ENCODE results near the gene C7orf57. TPM values are rescaled to one million over a fixed set of nuclear protein-coding genes. Genes with fewer than 3 reads are reported as not detected.
"Not testable (repeated sequence)": the region's sequence is repeated elsewhere in the genome, so short reads cannot be mapped to it uniquely, and the experiment has no call there.

The C7orf57 gene
- polyA plus RNA-seq, 10 donors, result 0.08 to 0.36 (median 0.22) TPM; not detected in 2

DNA sequence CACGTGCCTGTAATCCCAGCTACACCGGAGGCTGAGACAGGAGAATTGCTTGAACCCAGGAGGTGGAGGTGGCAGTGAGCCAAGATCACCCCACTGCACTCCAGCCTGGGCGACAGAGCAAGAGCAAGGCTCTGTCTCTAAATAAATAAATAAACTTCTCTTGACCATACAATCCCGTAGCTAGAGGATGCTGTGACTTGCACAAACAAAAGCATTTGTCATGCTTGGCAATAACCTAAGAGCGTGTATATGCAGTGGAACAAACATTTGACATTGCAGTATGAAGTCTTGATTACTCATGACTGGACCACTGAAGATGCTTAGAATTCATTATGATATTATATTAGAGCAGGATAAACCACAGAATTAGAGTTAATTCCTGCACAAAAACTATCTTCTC, 1.4 kb upstream of the C7orf57 start:
- no peak for DNase-seq

DNA sequence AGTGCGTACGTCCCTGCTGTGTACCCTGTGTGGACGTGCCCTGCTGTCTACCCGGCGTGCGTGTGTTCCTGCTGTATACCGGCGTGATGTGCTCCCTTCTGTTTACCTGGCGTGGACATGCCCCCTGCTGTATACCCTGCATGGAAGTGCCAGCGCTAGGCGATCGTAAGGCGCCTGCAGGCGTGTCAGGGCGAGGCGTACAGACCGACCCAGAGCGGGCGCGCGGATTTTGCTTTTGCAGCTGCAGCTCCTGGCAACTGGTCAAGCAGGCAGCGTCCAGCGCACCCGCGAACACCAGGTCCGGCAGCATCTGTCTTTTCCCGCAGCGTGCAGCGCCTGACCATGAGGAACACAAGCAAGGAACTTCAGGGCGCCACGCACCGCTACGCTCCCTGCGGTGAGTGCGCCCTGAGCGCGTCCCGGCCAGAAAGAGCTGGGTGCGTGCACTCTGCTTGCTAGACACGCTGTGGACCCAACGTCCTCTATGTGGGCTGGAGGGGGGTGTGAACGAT, 680 bp downstream of the C7orf57 start:
- peak in 2 of 3 donors; percentile 58 to 73 for DNase-seq

DNA sequence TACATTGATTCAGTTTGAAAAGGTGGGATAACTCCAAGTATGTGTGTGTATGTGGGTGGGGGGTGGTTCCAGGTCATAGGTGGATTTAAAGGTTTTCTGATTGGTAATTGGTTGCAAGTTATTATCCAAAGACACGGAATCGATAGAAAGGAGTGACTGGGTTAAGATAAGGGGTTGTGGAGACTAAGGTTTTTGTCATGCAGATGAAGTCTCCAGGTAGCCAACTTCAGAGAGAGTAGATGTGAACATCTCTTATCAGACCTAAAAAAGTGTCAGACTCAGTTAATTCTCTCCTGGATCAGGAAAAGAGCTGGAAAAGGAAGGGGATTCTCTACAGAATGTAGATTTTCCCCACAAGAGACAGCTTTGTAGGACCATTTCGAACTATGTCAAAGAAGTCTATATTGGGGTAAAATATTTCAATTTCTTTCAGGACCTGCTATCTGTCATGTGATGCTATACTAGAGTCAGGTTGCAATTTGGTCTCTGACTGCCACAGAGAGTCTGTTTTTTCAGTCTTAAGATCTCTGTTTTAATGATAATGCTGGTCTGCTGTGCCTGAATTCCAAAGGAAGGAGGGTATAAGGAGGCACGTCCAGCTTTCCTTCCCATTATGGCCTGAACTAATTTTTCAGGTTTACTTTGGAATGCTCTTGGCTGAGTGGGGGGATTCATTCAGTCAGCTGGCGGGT, 3.6 kb downstream of the C7orf57 start:
- DNase-seq, result no peak

DNA sequence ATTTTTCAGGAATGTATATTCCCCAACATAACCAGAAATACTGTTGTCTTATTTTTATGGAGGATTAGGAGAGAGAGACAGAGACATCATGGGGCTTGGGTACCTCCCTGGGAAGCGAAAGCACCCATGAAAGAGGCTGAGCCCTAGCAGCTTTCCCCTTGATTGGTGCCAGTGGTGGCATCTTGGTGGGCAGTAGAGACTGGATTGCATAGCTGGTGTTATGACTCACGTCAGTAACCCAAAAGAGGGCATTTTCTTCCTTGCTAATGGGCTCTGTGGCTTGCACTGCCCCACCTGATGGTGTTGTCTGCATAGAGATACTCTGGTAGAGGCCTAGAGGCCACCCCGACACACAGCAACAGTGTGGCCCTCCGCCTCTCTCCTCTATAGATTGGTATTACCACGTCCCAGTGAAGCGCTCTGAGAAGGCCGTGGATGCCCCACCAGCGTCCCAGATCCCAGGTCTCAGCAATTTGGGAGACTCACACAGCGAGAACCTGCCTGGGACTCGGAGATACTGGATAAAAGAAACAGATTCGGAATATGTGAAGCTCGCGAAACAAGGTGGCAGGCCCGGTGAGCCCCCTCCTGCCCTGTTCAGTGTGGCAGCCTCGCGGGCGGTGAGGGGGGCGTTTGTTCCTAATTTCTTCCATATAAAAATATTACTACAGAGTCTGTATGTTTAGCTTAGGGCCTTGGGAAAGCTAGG, 5.8 kb downstream of the C7orf57 start:
- DNase-seq, result no peak

DNA sequence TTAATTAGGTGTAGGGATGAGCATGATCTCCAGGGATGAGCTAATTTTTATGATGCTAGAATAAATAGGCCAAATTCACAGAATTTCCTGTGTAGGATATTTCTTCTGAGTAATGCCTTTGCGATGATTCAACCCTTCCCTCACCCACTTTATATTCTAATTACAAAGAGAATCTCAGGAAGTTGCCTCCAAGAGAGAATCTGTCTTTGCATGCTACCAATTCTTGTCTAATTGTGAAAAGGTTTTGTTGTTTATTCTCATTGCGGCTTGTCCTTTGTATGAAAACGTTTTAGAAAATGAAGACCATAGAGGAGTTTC, 6.3 kb downstream of the C7orf57 start:
- DNase-seq, result peak in 1 of 3 donors; percentile 41

DNA sequence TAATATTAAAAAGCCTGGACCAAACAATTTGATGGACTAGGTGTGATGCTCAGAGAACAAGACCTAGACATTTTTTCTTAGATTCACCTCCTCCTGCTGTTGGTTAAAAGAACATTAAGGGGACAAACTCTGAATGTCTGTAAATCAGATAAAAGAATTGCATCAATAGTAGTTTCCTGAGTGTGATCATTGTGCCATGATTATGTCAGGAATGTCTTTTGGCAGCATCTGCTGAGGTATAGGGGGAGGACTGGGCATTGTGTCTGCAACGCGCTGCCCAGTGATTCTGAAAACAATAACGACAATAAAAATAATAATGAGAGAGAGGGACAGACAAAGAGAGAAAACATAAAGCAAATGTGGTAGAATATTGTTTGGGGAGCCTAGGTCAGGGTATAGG, 6.9 kb downstream of the C7orf57 start:
- DNase-seq, result no peak

DNA sequence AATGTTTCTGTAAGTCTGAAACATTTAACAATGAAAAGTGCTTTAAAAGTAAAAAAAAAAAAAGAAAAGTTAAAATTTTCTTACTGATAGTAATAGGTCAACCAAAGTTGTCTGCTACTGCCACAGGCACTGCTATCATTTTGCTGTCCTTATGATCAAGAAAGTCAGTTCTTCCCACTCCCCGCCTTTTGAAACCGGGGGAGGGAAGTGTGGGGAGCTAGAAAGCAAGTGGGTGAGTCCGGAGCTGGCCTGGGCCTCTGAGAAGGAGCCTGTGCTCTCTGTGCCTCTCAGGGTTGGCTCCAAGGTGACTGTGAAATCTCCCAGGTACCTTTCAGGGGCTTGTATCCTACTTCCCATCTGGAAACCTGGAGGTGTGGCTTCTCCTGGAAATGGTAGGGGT, 7.3 kb downstream of the C7orf57 start:
- DNase-seq, result no peak

DNA sequence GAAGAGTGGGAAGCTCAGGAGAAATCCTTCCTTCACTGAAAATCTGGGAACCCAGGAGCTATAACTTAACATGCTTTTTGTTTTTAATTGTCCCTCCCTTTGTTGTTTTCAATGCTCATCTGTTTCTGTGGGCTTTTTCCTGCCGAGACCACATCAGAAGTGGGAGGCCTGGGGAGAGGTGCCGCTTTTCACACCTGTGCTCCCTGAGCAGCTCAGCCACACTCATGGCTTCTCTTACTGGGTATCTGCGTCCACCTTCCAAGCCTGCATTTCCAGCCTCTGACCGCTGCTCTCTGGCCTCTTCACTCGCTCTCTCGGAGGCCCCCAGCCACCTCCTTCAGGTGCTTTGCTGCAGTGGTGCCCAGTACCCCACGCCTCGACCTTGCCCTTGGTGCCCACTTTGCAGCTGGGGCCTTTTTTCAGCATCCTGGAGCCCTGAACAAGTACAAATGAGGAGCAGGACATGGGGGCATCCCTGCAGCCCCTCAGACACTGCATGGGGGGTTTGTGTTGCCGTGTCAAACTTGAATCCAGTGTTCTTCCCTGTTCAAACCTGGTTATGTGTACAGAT, 9.9 kb downstream of the C7orf57 start:
- no peak for DNase-seq

DNA sequence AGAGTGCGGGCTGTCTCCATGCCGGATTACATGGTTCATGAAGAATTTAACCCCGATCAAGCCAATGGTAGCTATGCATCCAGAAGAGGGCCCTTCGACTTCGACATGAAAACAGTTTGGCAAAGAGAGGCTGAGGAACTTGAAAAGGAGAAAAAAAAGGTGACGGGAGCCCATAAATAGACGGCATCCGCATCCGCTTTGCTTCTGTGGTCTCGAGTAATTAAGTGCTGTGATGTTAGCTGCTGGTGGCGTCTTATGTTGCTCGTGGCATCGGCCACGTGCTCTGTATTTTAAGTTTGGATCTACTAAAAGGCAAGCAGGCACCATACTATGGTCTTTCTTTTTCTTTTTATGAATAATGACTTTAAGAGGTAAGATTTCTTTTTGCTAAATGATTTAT, 11.1 kb downstream of the C7orf57 start:
- no peak for DNase-seq

DNA sequence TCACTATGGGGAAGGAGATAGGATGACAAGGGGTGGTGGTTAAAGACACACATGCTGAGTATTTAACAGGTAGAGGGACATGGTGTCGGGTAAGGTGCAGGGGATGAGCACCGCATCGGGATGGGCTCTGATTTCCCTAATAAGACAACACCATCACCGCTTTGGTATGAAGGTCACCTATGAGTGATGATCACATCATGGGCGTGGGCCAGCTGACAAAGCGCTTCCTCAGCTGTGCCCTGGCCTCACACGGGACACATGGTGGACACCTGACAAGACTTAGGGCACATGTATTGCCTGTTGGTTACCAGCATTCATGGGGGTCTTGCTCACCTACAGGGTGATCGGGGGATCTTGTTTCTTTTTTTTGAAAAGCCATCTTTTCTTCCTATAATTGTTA, 12.8 kb downstream of the C7orf57 start:
- DNase-seq, result no peak

DNA sequence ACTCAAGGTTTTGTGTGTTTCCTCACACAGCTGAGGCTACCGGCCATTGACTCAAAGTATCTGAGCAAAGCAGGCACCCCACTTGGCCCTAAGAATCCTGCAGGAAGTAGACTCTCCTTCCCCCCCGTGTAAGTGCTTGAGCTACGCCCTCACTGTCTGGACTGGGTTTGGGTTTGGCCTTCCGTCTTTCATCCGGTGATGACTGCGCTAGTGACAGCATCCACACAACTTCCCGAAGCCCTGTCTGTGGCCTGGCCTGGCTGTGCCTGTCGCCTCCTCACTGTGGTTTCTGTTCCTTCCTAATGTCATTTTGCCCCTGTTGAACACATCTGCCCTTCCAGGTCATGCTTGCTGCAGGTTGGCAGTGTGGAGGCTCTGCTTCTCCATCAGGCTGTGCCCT, 14.5 kb downstream of the C7orf57 start:
- no peak for DNase-seq

DNA sequence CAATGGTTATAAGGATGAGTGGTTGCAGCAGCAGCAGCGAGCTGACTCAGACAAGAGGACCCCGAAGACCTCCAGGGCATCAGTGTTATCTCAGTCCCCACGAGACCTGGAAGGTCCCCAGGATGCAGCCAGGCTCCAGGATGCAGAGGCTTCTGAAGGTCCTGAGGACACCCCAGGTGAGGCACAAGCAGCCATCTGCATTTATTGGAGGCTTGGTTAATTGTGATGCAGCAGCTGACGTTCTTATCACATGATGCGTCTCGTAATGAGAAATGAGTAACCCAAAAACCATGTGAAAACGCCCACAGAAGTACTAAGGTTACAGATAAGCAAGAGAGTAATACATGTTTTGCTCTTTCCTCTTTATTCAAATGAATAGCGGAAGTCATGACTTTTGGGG, 17.4 kb downstream of the C7orf57 start:
- DNase-seq, result no peak

DNA sequence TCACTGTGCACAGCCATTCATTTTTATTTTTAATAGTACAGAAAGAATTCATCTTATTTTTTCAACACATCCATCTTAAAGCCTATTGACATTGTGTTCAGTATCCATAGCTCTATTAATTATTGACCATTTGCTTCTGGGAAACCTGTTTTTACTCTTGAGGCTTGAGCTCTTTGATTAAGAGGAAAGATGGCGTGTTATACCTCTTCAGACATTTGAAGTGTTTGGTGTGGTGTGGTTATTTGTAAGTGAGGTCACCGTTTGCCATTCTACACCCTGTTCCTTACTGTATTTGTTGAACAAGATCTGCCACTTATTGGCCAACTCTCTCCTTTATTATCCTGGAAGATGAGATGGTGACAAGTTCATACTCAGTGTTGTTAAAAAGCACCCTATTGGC, 18.4 kb downstream of the C7orf57 start:
- no peak for DNase-seq

DNA sequence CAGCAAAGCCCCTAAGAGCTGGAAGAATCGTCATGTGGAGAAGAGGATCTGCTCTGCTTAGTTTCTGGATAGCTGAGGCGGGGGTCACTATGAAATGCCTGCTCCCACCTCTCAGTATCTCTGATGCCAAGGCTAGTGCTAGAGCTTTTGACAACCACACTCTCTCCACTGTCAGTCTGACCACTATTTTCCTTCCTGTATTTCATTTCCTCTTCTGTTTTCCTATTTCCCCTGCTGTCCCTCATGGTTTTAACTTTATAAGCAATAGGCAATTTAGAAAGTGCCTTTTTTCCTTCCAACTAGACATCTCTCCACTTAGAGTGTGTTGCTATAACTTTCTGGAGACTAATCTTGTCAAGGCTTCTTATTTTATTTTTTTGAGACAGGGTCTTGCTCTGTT, 23.6 kb downstream of the C7orf57 start:
- DNase-seq, result no peak

DNA sequence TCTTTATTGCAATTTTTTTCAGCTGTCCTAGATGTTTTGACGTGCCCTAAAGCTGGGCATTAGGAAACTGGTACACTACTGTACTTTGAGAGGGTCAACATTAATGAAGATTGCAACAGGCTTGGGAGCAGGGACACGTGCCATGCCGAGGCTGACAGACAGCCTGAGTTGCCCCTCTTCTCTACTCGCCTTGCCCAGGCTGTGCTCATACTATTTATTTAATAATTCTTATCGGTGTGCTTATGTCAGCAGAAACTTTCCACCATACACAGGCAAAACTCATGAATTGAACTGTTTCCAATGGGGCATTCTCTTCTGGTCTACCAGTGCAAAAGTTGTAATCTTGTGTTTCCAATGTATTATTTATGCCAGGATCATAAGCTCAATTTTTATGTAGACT, 24.4 kb downstream of the C7orf57 start:
- no peak for DNase-seq

DNA sequence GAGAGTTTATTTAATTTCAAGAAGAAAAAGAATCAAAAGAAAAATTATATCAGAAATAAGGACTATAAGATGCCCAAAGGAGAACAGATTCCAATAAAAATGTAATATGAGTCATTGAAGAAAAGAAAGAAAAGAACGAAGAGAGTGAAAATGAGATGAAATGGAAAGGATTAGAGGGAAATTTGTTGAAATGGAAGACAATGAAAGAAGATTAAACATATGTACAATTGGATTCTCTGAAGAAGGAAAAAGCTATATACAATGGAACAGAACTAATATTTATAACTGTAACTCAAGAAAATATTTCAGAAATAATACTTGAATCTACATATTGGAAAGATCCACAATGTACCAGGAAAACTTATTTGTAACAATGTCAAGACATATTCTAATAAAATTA, 28.6 kb downstream of the C7orf57 start:
- no peak for DNase-seq

DNA sequence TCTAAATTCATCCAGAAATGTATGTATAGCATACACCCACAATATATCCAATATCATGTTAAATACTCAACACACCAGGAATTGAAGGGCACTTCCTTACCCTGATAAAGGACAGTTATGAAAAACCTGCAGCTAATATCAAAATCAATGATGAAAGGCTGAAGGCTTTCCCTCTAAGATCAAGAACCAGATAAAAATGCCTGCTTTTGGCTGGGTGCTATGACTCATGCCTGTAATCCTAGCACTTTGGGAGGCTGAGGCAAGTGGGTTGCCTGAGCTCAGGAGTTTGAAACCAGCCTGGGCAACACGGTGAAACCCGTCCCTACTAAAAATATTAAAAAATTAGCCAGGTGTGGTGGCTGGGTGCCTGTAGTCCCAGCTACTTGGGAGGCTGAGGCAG, 32.1 kb downstream of the C7orf57 start:
- DNase-seq, result no peak

DNA sequence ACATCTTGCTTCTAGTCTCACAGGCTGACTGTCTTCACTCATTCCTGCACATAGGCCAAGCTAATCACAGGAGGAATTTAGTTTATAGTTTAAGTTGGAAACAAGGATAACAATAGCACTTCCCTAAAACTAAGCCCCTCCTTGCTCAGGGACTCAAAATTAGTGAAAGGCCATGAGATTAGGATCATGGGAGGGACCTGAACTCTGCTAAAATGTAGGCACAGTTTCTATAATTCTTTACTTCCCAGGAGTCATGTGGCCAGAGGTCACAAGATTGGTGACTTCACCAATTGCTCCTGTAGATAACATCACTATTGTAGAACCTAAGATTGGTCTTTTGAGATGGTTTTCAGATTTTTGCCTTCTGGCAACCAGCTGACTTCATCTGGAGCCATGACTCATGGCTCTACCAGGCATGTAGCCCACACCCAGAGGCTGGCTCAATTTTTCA, 38.9 kb downstream of the C7orf57 start:
- DNase-seq, result no peak

DNA sequence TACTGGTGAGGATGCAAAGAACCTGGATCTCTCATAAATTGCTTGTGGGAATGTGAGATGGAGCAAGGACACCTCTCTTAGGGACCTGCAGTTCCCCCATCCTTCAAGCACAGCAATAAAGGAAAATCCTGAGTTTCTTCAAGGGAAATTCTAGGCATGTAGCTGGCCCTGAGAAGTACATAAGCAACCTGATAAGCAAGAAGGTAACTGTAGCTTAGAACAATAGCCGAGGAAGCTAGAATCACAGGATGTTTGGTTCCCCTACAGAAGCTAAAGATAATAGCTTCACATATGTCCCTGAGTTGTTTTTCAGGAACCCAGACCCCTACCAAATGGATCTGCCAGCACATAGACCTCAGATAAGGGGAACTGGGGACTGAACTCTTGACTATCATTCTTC, 42.1 kb downstream of the C7orf57 start:
- DNase-seq, result no peak

DNA sequence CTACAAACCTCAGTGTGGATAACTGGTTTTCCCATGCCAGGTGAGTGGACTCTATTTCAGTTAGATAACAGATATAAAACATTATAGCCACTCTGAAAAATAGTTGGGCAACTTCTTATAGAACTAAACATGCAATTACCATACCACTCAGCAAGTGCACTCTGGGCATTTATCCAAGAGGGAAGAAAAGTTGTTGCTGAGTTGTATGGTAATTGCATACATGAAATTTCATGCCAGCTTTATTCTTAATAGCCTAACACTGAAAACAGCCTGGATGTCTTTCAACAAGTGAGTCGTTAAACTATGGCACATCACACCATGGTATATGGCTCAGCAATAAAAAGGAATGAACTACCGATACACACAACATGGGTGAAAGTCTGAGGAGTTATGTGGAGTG, 43.1 kb downstream of the C7orf57 start:
- no peak for DNase-seq

DNA sequence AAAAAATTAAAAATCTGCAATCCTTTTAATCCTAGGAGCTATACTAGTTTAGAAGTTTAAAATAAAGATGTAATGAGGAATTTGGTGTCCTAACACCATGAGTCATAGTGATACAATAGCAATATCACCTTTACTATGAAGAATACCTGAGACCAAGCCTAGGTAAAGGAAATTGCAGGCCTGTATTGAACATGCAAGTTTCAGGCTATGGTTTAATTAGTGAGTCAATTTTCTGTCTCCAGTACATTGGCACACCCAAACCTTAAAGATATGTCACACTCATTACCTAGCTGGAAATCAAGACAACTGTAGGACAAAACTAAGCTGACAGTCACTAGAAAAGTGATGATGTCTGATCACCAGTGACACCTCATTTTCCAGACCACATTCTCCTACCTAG, 47.0 kb downstream of the C7orf57 start:
- not testable (repeated sequence) for DNase-seq

DNA sequence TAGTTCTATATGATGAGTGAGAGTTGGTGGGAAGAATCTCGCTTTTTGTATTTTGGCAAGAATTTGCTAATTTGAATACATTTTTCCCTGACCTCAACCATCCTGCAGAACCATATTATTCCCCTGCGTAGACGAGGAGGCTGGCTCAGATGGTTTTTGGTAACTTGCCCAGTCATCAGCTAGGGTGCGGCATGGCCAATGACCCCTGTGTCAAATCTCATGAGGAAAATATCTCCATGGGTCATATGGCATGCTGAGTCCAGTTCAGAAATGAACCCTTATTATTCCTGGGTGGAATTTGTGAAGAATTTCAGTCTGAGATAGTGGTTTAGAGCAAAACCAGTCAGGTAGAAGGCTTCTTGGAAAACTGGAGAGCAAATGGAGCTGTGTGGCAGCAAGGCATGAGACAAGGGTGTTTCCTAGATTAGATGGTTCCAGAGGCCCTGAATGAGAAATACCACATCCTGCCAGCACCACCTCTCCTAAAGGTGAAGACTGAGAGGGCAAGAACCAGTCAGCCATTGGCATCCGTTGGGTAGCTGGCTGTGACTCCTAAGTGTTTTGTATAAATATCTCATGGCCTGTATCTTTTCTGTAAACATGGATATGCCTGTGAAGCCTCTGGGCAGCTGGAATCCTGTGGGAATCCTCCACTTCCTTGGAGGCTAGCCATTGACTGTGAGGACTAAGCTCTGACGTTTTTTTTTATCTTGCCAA, 47.9 kb downstream of the C7orf57 start:
- no peak for DNase-seq
